ENCODE data around the gene PSMG3. TPM values are rescaled to one million over a fixed set of nuclear protein-coding genes. Genes with fewer than 3 reads are reported as not detected.

PSMG3 gene
- total RNA-seq, 4 donors from 2014 or later, result 38.2 to 73.2 (median 60.7) TPM

DNA sequence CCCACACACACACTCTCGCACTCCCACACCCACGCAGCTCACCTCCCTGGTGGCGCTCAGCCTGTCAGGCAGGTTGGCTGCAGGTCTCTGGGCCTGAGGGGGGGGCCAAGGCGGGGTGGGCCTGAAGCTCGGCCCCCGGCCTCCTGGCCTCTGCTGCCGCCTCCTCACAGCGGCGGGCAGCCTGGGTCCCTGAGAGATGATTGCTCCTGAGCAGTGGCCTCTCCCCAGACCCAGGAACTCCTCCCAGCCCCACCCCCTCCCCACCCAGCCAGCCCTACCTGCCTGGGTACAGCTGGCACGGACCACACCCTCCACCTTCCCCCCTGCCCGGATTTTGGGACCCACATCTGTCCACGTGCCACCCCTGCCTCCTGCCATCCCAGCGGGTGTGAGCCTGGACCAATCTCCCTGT is 9.2 kb downstream of the PSMG3 start:
- H3K4me3 ChIP-seq (ENCODE audit: low read depth, poor library complexity, severe bottlenecking), result no peak overlapping the region
- 45 to 74% methylated on average over 6 to 12 of the region's 13 CpGs for WGBS, 2 donors
- TF ChIP-seq, protein P1, sequence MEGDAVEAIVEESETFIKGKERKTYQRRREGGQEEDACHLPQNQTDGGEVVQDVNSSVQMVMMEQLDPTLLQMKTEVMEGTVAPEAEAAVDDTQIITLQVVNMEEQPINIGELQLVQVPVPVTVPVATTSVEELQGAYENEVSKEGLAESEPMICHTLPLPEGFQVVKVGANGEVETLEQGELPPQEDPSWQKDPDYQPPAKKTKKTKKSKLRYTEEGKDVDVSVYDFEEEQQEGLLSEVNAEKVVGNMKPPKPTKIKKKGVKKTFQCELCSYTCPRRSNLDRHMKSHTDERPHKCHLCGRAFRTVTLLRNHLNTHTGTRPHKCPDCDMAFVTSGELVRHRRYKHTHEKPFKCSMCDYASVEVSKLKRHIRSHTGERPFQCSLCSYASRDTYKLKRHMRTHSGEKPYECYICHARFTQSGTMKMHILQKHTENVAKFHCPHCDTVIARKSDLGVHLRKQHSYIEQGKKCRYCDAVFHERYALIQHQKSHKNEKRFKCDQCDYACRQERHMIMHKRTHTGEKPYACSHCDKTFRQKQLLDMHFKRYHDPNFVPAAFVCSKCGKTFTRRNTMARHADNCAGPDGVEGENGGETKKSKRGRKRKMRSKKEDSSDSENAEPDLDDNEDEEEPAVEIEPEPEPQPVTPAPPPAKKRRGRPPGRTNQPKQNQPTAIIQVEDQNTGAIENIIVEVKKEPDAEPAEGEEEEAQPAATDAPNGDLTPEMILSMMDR (IDR thresholded peaks at IDR 0.05), result no peak
- TF ChIP-seq POLR2A (IDR thresholded peaks at IDR 0.05), result no peak
- intact Hi-C loops (cut with DNase I; ENCODE audit: low total_unique reads), result no loop called here
- DNase-seq (ENCODE audit: low spot score in 2 of 2), result no peak

DNA sequence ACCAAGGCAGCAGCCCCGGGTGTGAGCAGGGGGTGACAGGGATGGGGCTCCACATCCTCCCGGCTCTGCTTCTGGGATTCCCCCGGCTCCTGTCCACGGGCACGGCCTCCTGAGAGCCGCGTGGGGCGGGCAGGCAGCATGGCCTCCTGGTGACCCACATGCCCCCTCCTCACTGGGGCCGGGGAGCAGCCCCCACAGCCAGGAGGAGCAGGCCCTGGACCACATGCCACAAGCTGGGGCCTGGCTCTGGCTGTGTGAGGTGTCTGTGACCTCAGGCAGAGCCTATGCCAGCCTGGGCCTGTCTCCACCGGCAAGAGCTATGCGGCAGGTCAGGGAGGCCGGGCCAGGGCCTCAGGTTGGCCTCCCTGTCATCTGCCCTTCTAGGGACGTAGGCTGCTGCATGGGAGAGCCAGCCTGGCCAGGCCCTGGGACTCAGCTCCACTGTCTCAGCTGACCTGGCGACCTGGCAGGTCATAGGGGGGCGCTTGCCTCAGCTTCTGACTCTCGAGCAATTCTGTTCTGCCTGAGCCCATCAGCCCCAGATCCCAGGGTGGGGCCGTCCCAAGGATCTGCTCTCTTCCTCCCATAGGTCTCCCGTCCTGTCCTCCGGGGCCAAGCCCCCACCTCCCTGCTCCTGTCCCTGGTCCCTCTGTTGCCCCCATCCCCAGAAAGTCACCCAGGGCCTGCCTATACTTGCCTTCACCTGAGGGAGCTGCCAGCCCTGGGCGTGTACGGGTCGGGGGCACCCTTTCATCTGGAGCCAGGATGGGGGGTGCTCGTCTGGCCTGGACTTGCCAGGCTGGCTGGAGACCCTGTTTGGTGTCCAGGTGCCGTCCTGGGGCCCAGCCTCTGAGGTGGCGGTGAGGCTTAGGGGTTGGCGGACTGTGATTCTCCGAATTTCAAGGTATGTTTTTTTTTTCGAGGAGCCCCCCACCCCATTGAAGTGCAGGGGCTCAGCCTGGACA is 9.9 kb downstream of the PSMG3 start:
- 48 to 51% methylated on average over 20 to 26 of the region's 28 CpGs for WGBS, 2 donors
- no peak overlapping the region for H3K4me3 ChIP-seq (ENCODE audit: low read depth, poor library complexity, severe bottlenecking)
- DNase-seq (ENCODE audit: low spot score in 2 of 2), result peak in 1 of 2 donors; percentile 87
- intact Hi-C loops (cut with DNase I; ENCODE audit: low total_unique reads), result no loop called here
- TF ChIP-seq POLR2A (IDR thresholded peaks at IDR 0.05), result no peak
- TF ChIP-seq, protein P1 (IDR thresholded peaks at IDR 0.05), result no peak

GRCh38 chr7:1558841-1559625 is 10.8 kb downstream of the PSMG3 start:
- no peak for TF ChIP-seq POLR2A (IDR thresholded peaks at IDR 0.05)
- TF ChIP-seq, protein P1 (IDR thresholded peaks at IDR 0.05), result no peak
- peak in 1 of 2 donors; percentile 86 for DNase-seq (ENCODE audit: low spot score in 2 of 2)
- intact Hi-C loops (cut with DNase I; ENCODE audit: low total_unique reads), result no loop called here
- H3K4me3 ChIP-seq (ENCODE audit: low read depth, poor library complexity, severe bottlenecking), result no peak overlapping the region
- WGBS, 2 donors, result 67 to 70% methylated on average over 12 to 29 of the region's 32 CpGs

DNA sequence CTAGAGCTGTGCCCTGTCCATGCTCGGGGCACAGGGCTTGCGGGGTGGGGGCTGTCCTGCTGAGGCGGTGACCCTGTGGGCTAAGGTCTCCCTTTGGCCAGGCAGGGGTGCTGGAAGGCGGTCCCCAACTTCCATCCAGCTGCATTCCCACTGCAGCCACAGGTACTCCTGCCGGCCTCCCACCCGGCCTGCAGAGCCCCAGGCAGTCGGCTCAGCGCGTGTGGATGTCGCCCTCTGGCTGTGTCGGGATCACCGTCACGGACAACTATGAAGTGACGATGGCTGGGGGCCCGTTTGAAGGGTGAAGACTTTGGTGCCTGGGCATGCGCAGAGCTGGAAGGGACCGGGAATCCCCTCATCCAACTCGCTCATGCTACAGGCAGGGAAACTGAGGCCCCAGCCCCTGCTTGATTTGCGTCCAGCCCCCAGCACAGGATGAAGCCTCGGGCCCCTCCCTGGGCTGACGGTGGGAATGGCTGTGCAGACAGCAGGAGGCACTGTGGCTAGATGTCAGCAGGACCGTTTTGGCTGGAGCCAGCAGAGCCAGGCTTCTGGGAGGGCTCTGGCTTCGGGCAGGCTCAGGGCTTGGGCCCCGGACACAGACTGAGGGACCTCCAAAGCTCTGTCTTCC is 11.5 kb downstream of the PSMG3 start:
- TF ChIP-seq POLR2A (IDR thresholded peaks at IDR 0.05), result no peak
- TF ChIP-seq, protein P1 (IDR thresholded peaks at IDR 0.05), result no peak
- H3K4me3 ChIP-seq (ENCODE audit: low read depth, poor library complexity, severe bottlenecking), result no peak overlapping the region
- intact Hi-C loops (cut with DNase I; ENCODE audit: low total_unique reads), result no loop called here
- no peak for DNase-seq (ENCODE audit: low spot score in 2 of 2)
- 66 to 70% methylated on average over 18 to 19 of the region's 24 CpGs for WGBS, 2 donors

GRCh38 chr7:1557771-1558170 is 12.1 kb downstream of the PSMG3 start:
- 90 to 91% methylated on average over 10 of the region's 10 CpGs for WGBS, 2 donors
- intact Hi-C loops (cut with DNase I; ENCODE audit: low total_unique reads), result no loop called here
- DNase-seq (ENCODE audit: low spot score in 2 of 2), result no peak
- no peak overlapping the region for H3K4me3 ChIP-seq (ENCODE audit: low read depth, poor library complexity, severe bottlenecking)
- TF ChIP-seq, protein P1 (IDR thresholded peaks at IDR 0.05), result no peak
- no peak for TF ChIP-seq POLR2A (IDR thresholded peaks at IDR 0.05)
